ENCODE measurements around the gene SPATA6. TPM values are rescaled to one million over a fixed set of nuclear protein-coding genes. Genes with fewer than 3 reads are reported as not detected.
"Not testable (repeated sequence)": the region's sequence is repeated elsewhere in the genome, so short reads cannot be mapped to it uniquely, and the experiment has no call there.

SPATA6 gene
- total RNA-seq, 1 experiment from 2014 or later: 7.9 TPM

DNA sequence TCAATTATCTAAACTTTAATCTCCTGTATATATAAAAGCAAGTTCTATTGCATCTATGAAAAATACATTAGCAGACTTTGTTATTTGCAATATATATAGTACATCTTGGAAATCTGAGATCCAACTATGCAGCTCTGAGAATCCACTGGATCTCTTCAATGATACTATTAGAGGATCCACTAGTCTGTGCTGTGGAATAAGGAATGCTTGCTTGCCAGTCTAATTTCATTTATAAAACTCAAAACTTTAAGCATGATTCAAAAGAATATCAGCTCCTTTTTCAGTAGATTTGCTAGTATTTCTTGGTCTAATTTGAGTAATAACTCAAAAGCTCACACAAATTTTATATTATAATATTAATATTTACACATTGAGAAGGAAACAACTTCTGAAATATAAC, 115.1 kb downstream of the SPATA6 start:
- DNase-seq (ENCODE audit: low read depth): no peak

DNA sequence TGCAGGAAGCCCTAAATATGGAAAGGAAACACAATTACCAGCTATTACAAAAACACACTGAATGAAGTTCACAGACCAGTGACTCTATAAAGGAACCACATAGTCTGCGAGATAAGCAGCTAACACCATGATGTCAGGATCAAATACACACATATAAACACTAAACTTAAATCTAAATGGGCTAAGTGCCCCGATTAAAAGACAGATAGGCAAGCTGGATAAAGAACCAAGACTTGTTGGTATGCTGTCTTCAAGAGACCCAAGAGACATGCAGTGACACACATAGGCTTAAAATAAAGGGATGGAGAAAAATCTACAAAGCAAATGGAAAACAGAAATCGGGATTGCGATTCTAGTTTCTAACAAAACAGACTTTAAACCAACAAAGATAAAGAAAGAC, 127.6 kb downstream of the SPATA6 start:
- no peak for DNase-seq (ENCODE audit: low read depth)

DNA sequence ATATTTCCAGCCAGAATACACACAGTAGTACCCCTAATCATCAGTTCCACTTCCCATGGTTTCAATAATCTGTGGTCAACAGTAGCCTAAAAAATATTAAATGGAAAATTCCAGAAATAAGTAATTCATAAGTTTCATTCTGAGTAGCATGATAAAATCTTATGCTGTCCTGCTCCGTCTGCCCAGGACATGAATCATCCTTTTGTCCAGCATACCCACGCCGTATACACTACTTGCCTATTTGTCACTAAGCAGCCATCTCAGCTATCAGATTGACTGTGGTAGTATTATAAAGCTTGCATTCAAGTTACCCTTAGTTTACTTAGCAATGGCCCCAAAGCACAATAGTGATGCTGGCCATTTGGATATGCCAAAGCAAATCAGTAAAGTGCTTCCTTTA, 130.8 kb downstream of the SPATA6 start:
- DNase-seq (ENCODE audit: low read depth): peak; percentile 45

DNA sequence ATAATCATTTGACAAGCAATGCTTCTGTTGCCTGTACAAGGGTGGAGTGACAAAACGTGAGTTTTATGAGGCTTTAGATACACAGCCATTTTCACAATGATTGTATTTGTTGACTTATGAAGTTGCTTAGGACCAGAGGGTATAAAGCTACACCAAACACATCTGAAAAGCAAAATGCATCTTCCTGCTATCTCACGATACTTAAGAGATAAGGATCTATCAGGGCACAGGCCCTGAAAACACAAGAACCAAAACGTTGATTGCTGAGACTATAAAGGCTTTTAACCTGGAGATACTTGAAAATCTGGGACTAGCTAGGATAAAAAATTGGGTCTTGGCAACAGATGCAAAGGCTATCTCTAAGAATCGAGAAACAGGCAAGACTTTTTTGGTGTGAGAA, 133.7 kb downstream of the SPATA6 start:
- DNase-seq (ENCODE audit: low read depth): no peak

DNA sequence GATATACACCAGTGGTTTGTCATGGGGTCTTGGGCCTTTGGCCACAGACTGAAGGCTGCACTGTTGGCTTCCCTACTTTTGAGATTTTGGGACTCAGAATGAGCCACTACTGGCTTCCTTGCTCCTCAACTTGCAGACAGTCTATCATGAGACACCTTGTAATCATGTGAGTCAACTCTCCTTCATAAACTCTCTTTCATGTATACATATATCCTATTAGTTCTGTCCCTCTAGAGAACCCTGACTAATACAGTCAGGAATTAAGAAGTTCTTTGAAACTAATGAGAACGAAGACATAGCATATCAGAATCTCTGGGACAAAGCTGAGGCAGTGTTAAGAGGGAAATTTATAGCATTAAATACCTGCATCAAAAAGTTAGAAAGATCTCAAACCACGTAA, 138.7 kb downstream of the SPATA6 start:
- no peak for DNase-seq (ENCODE audit: low read depth)

DNA sequence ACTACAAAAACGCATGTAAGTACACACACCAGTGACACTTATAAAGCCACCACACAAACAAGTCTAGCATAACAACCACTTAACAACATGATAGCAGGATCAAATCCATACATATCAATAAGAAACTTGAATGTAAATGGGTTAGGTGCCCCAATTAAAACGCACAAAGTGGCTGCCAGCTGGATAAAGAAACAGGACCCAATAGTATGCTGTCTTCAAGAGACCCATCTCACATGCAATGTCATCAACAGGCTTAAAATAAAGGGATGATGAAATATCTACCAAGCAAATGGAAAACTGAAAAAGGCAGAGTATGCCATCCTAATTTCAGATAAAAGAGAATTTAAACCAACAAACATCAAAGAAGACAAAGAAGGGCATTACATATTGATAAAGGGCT, 139.9 kb downstream of the SPATA6 start:
- DNase-seq (ENCODE audit: low read depth): no peak

DNA sequence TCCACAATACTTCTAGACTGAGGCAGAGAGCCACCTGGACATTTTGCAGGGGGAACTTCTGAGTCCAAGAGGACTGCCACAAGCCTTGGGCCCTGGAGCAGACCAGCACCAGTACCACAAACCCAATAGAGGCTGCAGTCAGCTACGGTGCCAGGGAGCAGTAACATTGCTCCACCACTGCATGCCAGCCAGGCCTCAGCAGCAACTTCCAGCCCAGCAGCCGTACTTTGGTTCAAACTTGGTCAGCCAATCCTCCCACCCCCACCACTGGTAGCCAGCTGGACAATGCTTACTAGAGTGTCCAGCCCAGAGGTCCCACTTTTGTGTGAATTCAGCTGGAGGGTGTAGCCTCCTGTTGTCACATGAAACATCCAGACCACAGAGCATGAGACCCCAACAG, 142.1 kb downstream of the SPATA6 start:
- DNase-seq (ENCODE audit: low read depth): no peak

DNA sequence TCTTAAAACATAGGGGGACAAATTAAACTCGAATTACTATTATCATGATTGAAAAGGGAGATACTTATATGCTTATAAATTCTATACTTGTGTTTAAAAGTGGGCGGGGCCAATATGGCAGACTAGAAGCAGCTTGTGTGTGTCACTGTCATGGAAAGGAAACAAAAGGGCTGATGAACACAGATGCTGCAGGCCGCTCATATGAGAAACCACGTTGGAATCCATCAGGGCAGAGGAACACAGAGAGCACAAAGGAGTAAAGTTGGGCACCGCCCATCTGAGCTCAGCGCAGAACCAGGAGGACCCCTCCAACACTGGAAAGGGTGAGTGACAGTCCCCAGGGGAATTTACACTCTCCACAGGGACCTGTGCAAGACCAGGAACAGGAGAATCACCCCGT, 142.5 kb downstream of the SPATA6 start:
- peak; percentile 3 for DNase-seq (ENCODE audit: low read depth)

DNA sequence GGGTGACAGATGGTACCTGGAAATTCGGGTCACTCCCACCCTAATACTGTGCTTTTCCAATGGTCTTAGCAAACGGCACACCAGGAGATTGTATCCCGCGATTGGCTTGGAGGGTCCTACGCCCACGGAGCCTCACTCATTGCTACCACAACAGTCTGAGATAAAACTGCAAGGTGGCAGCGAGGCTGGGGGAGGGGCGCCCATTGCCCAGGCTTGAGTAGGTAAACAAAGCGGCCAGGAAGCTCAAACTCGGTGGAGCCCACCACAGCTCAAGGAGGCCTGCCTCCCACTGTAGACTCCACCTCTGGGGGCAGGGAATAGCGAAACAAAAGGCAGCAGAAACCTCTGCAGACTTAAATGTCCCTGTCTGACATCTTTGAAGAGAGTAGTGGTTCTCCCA, 160.2 kb downstream of the SPATA6 start:
- DNase-seq (ENCODE audit: low read depth): not testable (repeated sequence)

DNA sequence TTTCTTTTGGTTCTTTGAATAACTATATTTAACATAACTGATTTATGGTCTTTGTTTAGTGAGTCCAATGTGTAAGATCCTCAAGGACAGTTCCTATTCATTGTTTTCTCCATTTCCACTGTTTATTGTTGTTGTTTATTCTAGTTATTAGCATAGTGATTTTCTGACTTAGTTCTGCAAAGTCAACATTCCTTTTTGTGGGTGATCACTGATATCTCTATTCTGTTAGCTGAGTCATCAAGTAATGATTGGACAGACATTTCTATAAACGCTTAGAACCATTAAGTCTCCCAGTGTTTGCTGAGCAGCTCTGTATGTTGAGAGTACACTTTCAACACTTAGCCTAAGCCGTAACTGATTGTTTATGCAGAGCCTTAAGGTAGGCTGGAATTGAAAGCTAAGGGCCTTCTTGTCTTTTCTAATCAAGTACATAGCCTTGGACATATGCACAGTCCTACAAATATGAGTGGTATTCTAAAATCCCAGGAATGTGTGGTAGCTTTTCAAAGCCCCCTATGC, 162.4 kb downstream of the SPATA6 start:
- no peak for DNase-seq (ENCODE audit: low read depth)

DNA sequence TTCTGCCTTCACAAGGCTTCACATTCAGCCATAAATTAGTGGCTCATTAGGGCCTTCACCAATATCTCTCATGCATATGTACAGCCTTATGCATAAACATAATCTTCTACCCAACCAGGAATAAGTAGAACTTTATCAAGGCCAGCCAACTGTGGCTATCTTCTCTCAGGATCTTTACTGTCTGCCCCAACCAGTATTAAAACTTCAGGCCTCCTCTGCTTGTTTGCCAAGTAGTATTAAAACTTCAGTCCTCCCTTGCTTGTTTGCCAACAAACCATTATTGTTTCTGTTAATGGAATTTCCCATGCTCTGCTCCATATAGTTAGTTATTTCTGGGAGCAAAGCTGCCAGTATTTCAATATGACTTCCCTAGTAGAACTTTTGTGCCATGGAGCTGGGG, 169.4 kb downstream of the SPATA6 start:
- DNase-seq (ENCODE audit: low read depth): no peak

DNA sequence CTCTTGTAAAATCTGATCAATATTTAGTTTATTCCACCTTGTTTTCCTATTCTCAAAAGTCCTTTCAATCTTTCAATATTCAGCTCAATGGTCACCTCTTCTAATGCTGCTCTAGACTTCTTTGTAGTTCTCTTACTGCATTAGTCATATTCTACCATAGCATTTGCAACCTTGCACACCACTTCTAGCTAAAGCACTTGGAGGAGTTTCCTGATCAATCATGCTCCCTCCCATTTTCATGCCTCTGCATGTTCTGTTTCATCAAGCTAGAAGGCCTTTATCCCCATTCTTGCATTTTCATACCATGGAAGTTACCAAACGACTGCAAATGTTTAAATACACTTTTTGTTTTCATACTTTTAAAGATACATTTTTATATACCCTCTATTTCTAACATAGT, 177.3 kb downstream of the SPATA6 start:
- DNase-seq (ENCODE audit: low read depth): no peak

DNA sequence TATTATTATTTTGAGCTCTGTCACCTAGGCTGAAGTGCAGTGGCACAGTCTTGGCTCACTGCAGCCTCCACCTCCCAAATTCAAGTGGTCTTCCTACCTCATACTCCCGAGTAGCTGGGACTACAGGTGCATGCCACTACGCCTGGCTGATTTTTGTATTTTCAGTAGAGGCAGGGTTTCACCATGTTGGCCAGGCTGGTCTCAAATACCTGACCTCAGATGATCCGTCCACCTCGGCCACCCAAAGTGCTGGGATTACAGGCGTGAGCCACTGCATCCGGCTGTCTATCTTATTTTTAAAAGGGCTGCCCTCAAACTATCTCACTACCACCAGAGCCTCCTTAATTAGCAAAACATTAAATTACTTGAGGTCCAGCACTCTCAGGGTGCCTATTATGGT, 177.9 kb downstream of the SPATA6 start:
- not testable (repeated sequence) for DNase-seq (ENCODE audit: low read depth)

DNA sequence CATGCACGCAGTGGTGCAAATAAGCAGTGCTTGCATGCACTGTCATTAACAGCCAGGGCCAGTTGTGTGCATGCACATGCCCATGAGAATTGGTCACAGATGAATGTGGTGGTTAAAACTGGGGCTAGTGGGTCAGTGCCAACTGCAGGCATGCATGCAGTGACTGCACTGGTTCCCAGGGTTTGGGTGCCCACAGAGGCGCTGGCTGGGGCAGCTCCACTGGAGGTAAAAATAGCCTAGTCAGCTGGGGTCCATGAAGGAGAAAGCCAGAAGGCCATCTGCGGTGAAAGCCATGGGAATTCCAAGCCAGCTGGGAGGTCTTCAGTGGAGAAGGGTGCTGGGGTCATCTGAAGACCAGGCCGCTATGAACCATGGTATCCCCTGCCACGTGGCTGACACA, 179.3 kb downstream of the SPATA6 start:
- DNase-seq (ENCODE audit: low read depth): no peak

DNA sequence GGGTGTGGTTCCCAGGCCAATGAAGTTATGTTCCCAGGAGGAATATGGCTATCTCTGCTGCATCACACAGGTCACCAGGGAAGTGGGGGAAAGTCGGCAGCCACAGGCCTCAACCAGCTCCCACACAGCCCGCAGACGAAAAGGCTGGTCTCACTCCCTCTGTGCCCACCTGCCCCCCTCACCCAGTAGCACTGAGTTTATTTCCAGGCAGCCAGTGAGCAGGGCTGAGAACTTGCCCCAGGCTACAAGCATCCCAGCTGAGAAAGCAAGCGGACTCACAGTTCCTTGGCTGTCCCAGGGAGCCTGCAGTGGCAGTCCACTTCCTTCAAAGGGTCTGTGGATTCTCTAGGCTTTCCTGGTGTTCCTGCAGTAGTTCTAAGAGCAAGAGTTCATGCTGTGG, 180.6 kb downstream of the SPATA6 start:
- no peak for DNase-seq (ENCODE audit: low read depth)

DNA sequence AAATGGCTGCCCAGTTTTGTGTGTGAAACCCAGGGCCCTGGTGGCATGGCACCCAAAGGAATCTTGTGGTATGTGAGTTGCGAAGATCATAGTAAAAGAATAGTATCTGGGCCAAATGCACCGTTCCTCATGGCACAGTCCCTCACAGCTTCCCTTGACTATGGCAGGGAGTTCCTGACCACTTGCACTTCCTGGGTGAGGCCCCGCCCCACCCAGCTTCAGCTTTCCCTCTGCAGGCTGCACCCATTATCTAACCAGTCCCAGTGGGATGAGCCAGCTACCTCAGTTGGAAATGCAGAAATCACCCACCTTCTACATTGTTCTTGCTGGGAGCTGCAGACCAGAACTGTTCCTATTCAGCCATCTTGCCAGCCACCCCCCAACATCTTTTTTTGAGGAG, 186.5 kb downstream of the SPATA6 start:
- no peak for DNase-seq (ENCODE audit: low read depth)

DNA sequence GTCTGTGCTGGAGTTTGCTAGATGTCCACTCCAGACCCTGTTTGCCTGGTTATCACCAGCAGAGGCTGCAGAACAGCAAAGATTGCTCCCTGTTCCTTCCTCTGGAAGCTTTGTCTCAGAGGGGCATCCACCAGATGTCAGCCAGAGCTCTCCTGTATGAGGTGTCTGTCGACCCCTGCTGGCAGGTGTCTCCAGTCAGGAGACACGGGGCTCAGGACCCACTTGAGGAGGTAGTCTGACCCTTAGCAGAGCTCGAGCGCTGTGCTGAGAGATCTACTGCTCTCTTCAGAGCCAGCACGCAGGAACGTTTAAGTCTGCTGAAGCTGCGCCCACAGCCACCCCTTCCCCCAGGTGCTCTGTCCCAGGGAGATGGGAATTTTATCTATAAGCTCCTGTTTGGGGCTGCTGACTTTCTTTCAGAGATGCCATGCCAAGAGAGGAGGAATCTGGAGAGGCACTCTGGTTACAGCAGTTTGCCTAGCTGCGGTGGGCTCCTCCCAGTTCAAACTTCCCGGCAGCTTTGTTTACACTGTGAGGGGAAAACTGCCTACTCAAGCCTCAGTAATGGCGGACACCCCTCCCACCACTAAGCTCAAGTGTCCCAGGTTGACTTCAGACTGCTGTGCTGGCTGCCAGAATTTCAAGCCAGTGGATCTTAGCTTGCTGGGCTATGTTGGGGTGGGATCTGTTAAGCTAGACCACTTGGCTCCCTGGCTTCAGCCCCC, 187.1 kb downstream of the SPATA6 start:
- DNase-seq (ENCODE audit: low read depth): not testable (repeated sequence)

DNA sequence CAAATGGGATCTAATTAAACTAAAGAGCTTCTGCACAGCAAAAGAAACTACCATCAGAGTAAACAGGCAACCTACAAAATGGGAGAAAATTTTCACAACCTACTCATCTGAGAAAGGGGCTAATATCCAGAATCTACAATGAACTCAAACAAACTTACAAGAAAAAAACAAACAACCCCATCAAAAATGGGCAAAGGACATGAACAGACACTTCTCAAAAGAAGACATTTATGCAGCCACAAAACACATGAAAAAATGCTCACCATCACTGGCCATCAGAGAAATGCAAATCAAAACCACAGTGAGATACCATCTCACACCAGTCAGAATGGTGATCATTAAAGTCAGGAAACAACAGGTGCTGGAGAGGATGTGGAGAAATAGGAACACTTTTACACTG, 189.7 kb downstream of the SPATA6 start:
- not testable (repeated sequence) for DNase-seq (ENCODE audit: low read depth)

DNA sequence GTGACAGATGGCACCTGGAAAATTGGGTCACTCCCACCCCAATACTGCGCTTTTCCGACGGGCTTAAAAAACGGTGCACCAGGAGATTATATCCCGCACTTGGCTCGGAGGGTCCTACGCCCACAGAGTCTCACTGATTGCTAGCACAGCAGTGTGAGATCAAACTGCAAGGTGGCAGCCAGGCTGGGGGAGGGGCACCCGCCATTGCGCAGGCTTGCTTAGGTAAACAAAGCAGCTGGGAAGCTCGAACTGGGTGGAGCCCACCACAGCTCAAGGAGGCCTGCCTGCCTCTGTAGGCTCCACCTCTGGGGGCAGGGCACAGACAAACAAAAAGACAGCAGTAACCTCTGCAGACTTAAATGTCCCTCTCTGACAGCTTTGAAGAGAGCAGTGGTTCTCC, 194.6 kb downstream of the SPATA6 start:
- not testable (repeated sequence) for DNase-seq (ENCODE audit: low read depth)

DNA sequence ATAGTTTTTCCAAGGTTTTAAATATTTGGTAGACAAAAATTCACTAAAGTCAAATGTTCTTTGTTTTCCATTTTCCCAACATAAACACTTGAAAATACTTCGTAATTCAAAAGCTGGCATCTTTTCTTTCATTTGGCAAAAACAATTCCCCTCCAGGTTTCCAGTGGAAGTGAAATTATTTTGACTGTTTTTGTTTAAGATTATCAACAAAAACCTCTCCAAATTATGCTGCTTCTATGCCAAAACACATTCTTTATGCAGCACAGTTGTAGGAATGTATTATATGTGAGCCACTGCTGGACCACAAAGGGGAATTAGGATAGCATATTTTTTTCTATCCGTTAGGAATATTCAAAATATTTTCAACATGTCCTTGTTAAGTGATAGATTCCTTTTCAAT, 205.4 kb downstream of the SPATA6 start:
- no peak for DNase-seq (ENCODE audit: low read depth)

DNA sequence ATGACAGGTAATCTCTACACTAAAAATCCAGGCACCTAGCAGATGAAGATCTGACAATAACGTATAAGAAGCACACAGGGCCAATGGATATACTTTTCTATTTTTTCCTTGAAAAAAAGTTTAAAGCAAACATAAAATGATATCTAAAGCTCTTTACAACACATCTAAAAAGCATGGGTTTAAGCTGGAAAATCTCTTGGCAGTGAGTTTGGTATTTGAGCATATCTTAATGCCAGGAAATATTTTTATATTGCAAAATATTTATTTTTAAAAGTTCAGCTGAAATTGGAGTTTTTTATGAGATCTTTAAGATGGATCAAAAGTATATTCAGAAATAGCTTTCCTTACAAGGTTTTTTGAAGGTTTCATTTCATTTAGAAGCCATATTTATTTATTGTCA, 209.0 kb downstream of the SPATA6 start:
- DNase-seq (ENCODE audit: low read depth): no peak

DNA sequence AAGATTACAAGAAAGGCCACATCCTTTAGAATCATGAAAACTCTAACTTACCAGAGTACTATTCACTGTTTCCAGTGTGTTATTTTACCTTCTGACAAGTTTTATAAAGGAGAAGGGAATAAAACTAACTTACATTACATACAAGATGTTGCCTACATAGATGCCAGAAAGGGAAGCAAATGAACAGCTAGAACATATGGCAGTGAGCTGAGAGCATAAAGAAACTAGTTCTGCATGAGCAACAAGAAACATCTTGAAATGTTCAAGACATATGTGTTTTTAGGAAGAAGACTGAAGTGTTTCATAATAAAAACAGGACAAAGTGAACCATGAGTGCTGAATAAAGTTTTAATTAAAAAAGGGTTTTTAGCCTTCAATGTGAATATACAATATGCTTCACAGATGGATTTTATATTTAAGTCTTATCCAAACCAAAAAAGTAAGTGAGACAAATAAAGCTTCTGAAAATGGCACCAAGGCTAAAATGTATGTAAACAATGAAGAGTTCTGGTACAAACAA, 210.1 kb downstream of the SPATA6 start:
- DNase-seq (ENCODE audit: low read depth): no peak

DNA sequence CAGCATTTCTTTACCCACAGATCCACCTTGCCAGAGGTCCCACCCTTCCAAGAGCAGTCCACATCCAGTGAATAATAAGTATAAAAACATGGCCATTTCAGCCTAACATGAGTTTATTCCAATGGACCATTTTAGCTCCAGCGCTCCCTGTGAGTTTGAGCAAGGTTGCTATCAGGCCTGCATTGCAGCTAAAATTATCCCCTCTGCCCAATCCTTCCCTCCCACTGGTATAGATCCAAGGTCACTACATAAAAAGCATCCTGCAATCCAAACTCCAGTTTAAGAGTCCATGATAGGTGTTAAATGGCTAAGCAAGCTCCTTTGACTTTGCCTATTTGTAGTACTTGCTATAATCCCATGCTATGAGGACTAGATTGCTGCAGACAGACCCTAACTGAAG, 213.9 kb downstream of the SPATA6 start:
- DNase-seq (ENCODE audit: low read depth): no peak

DNA sequence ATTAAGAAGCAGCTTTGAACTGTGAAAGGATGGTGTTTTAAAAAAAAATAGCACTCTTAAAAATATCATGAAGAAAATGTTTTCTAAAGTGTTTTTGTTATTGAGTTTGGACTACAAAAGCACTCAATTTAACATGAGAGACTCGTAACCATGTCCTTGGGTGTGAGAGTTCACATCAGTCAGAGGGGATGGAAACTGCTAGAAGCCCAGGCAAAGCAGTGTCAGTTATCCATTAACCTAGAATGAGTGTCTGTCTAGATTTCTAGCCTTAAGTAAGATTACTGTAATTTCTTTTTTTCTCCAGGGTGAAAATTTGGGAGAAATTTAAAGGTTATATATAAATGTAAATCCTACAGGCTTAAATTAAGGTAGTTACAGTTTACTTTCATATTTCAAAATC, 217.8 kb downstream of the SPATA6 start:
- no peak for DNase-seq (ENCODE audit: low read depth)
